Neural cell (in vitro differentiated cells): Measurements from ENCODE around the gene TTC8. TPM values are rescaled to one million over a fixed set of nuclear protein-coding genes. Genes with fewer than 3 reads are reported as not detected.
"Not testable (repeated sequence)": the region's sequence is repeated elsewhere in the genome, so short reads cannot be mapped to it uniquely, and the experiment has no call there.

Experiments used
- H2AFZ ChIP-seq: fragments of 200-600, 300-800 bp; sonication (generic), shearing (Covaris generic); 2 replicates; pipeline ENCODE4 v1.6.0; 2014; ENCODE audit warnings: low read depth, mild to moderate bottlenecking, antibody characterized with exemption, low read length, moderate library complexity
- H3F3A ChIP-seq: fragments of 200-600 bp; shearing (Covaris generic); 2 replicates; pipeline ENCODE4 v1.6.1; 2016; ENCODE audit warnings: mild to moderate bottlenecking, moderate library complexity, mixed read lengths, antibody characterized with exemption, low read length; ENCODE audit not compliant: insufficient read depth, poor library complexity, severe bottlenecking
- H3K27ac ChIP-seq: fragments of 200-600, 300-800 bp; sonication (generic), shearing (Covaris generic); 2 replicates; pipeline ENCODE4 v1.5.1; 2014; ENCODE audit warnings: mild to moderate bottlenecking, low read length, moderate library complexity
- H3K27me3 ChIP-seq: fragments of 300-800, 200-600 bp; sonication (generic), shearing (Covaris generic); 2 replicates; pipeline ENCODE4 v1.6.0; 2014; ENCODE audit warnings: mild to moderate bottlenecking, low read depth, low read length, moderate library complexity; ENCODE audit not compliant: insufficient read depth
- H3K36me3 ChIP-seq: fragments of 300-800, 200-600 bp; sonication (generic), shearing (Covaris generic); 2 replicates; pipeline ENCODE4 v1.5.1; 2014; ENCODE audit warnings: mild to moderate bottlenecking, antibody characterized with exemption, low read length, moderate library complexity; ENCODE audit not compliant: insufficient read depth
- H3K4me2 ChIP-seq: fragments of 300-800, 200-600 bp; sonication (generic), shearing (Covaris generic); 2 replicates; pipeline ENCODE4 v1.6.0; 2014; ENCODE audit warnings: mild to moderate bottlenecking, low read length
- H3K4me3 ChIP-seq: fragments of 300-800, 200-600 bp; sonication (generic), shearing (Covaris generic); 2 replicates; pipeline ENCODE4 v1.5.1; 2014; ENCODE audit warnings: mild to moderate bottlenecking, low read length, moderate library complexity
- H3K79me2 ChIP-seq: fragments of 200-600 bp; shearing (Covaris generic); replicated peaks from 2 replicates; pipeline ENCODE4 v1.6.0; 2014; ENCODE audit warnings: mild to moderate bottlenecking, low read length, moderate library complexity; ENCODE audit not compliant: insufficient read depth
- H3K9ac ChIP-seq: fragments of 300-800, 200-600 bp; sonication (generic), shearing (Covaris generic); 2 replicates; pipeline ENCODE4 v1.6.1; 2016; ENCODE audit warnings: mild to moderate bottlenecking, low read length, mixed read lengths
- H3K9me2 ChIP-seq: fragments of 200-600 bp; shearing (Covaris generic); 2 replicates; pipeline ENCODE4 v1.6.1; 2016; ENCODE audit warnings: mild to moderate bottlenecking, low read length, mixed read lengths; ENCODE audit not compliant: insufficient read depth
- H3K9me3 ChIP-seq: fragments of 200-600, 300-800 bp; sonication (generic), shearing (Covaris generic); 2 replicates; pipeline ENCODE4 v1.6.1; 2016; ENCODE audit warnings: mild to moderate bottlenecking, mixed run types, low read length, moderate library complexity, mixed read lengths
- H4K20me1 ChIP-seq: fragments of 200-600 bp; shearing (Covaris generic); 2 replicates; pipeline ENCODE4 v1.6.1; 2016; ENCODE audit warnings: mild to moderate bottlenecking, mixed run types; ENCODE audit not compliant: insufficient read depth
- EP300 ChIP-seq: fragments of 450-650 bp; conservative IDR thresholded peaks from 2 replicates; pipeline ENCODE4 v1.6.1; 2014; ENCODE audit warnings: antibody characterized with exemption, mild to moderate bottlenecking, moderate library complexity; ENCODE audit not compliant: poor library complexity, severe bottlenecking
- EZH2 ChIP-seq: fragments of 200-600, 300-800 bp; shearing (Covaris generic), sonication (generic); IDR thresholded peaks from 2 replicates; pipeline ENCODE4 v1.6.1; 2014; ENCODE audit warnings: antibody characterized with exemption, low read length, borderline replicate concordance, mild to moderate bottlenecking; ENCODE audit not compliant: insufficient read depth, poor library complexity, severe bottlenecking
- MXI1 ChIP-seq: fragments of 450-650 bp; conservative IDR thresholded peaks from 2 replicates; pipeline ENCODE4 v1.6.1; 2014; ENCODE audit warnings: antibody characterized with exemption, mild to moderate bottlenecking; ENCODE audit not compliant: poor library complexity, severe bottlenecking
- POLR2AphosphoS5 ChIP-seq: IDR thresholded peaks from 2 replicates; pipeline ENCODE4 v1.6.1; 2012
- RAD21 ChIP-seq: fragments of 450-650 bp; conservative IDR thresholded peaks from 2 replicates; pipeline ENCODE4 v1.6.1; 2014; ENCODE audit warnings: antibody characterized with exemption, mild to moderate bottlenecking, moderate library complexity
- SMC3 ChIP-seq: fragments of 450-650 bp; conservative IDR thresholded peaks from 2 replicates; pipeline ENCODE4 v1.6.1; 2014; ENCODE audit warnings: antibody characterized with exemption, mild to moderate bottlenecking, moderate library complexity; ENCODE audit not compliant: poor library complexity
- TAF1 ChIP-seq: IDR thresholded peaks from 2 replicates; pipeline ENCODE4 v1.6.1; 2012; ENCODE audit warnings: low read depth
- polyA plus RNA-seq: library from polyadenylated mRNA; depleted of rRNA; stranded (reverse); fragments of >200 nt; gene quantifications from 2 replicates; pipeline ENCODE4 v1.2.3, GENCODE V29; 2014
- TF ChIP-seq, protein P1 (sequence below): fragments of 450-650 bp; IDR thresholded peaks from 2 replicates; pipeline ENCODE4 v1.5.1; 2014; ENCODE audit warnings: antibody characterized with exemption, mild to moderate bottlenecking, moderate library complexity; ENCODE audit not compliant: poor library complexity, severe bottlenecking

Gene TTC8
- polyA plus RNA-seq, 1 donor from 2014 or later, result 28.1 TPM

DNA sequence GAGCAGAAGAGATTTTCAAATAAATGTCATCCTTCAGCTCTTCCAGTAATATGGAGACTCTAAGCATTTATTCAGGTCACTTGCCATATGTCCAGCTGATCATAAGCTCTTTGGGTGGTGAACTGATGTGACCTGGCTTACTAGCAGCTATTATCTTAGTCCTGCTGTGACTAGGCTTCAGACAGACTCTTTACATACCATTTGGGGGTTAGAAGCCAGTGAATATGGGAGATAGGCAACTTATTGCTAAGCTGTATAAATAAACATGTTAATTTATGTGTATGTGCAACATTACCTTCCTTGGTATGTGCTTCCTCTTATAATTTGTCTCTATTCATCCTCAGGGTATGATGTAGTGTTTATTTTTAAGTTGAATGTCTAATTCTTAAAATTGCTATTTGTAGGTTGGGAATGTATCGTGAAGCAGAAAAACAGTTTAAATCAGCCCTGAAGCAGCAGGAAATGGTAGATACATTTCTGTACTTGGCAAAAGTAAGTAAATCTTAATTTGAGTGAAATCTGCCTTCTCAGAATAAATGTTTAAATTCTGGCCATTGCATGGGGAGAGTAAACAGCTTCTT, 32.4 kb downstream of the TTC8 start:
- H3K9me3 ChIP-seq, result no peaks in the 10 kb centered on the region
- H3K4me3 ChIP-seq, result no peak overlapping the region
- peaks cover 6% of the 10 kb centered on the region for H3F3A ChIP-seq
- TF ChIP-seq EP300, result no peak
- TF ChIP-seq POLR2AphosphoS5, result no peak
- no peak for TF ChIP-seq MXI1
- TF ChIP-seq TAF1, result no peak
- TF ChIP-seq RAD21, result no peak
- TF ChIP-seq SMC3, result no peak
- H3K9me2 ChIP-seq, result no peaks in the 10 kb centered on the region
- no peaks in the 10 kb centered on the region for H3K27me3 ChIP-seq
- no peak overlapping the region for H3K9ac ChIP-seq
- no peak overlapping the region for H3K4me2 ChIP-seq
- no peak overlapping the region for H3K27ac ChIP-seq
- H2AFZ ChIP-seq, result no peak overlapping the region
- H4K20me1 ChIP-seq, result no peaks in the 10 kb centered on the region
- no peaks in the 10 kb centered on the region for H3K36me3 ChIP-seq
- H3K79me2 ChIP-seq, result no peaks in the 10 kb centered on the region

DNA sequence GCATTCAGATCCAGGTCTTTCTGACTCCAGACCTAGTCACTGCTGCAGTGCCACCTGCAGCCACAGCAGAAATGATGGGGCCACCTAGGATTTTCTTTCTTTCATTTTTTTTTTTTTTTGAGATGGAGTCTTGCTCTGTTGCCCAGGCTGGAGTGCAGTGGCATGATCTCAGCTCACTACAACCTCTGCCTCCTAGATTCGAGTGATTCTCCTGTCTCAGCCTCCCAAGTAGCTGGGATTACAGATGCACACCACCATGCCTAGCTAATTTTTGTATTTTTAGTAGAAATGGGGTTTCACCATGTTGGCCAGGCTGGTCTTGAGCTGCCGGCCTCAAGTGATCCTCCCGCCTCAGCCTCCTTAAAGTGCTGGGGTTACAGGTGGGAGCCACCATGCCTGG, 33.4 kb downstream of the TTC8 start:
- not testable (repeated sequence) for H2AFZ ChIP-seq, H3K9me3 ChIP-seq, H3K9me2 ChIP-seq, H3K36me3 ChIP-seq, H3K9ac ChIP-seq, H3K27me3 ChIP-seq, H3F3A ChIP-seq, H3K4me3 ChIP-seq, H4K20me1 ChIP-seq, H3K79me2 ChIP-seq, H3K4me2 ChIP-seq, H3K27ac ChIP-seq

- H3K36me3 ChIP-seq, H2AFZ ChIP-seq, H3K27ac ChIP-seq, H4K20me1 ChIP-seq, H3K4me3 ChIP-seq, H3K27me3 ChIP-seq, H3K9me3 ChIP-seq, H3K79me2 ChIP-seq, H3K4me2 ChIP-seq, H3K9me2 ChIP-seq, H3K9ac ChIP-seq, H3F3A ChIP-seq: not testable (repeated sequence)
Measured at GRCh38 chr14:88859118-88859517, 34.7 kb downstream of the TTC8 start.

DNA sequence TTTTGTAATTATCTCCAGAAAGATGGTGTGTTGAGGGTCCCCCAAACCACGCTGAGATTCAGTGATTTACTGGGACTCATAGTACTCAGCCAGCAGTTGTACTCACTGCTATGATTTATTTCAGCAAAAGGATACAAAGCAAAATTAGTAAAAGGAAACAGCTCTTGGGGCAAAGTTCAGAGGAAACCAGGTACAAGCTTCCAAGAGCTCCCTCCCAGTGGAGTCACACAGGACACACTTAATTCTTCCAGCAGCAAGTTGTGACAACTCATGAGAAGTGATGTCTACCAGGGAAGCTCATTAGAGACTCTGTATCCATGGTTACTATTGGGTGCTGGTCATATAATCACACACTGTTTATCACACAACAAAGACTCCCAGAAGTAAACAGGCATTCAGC, 38.7 kb downstream of the TTC8 start:
- H3K79me2 ChIP-seq, result no peaks in the 10 kb centered on the region
- H3K27ac ChIP-seq, result no peak overlapping the region
- H2AFZ ChIP-seq, result no peak overlapping the region
- H4K20me1 ChIP-seq, result no peaks in the 10 kb centered on the region
- H3K4me3 ChIP-seq, result no peak overlapping the region
- no peaks in the 10 kb centered on the region for H3F3A ChIP-seq
- TF ChIP-seq SMC3 (no peak), MXI1 (no peak), POLR2AphosphoS5 (no peak), EP300 (no peak), TAF1 (no peak), RAD21 (no peak), EZH2 (no peak)
- TF ChIP-seq, protein P1, sequence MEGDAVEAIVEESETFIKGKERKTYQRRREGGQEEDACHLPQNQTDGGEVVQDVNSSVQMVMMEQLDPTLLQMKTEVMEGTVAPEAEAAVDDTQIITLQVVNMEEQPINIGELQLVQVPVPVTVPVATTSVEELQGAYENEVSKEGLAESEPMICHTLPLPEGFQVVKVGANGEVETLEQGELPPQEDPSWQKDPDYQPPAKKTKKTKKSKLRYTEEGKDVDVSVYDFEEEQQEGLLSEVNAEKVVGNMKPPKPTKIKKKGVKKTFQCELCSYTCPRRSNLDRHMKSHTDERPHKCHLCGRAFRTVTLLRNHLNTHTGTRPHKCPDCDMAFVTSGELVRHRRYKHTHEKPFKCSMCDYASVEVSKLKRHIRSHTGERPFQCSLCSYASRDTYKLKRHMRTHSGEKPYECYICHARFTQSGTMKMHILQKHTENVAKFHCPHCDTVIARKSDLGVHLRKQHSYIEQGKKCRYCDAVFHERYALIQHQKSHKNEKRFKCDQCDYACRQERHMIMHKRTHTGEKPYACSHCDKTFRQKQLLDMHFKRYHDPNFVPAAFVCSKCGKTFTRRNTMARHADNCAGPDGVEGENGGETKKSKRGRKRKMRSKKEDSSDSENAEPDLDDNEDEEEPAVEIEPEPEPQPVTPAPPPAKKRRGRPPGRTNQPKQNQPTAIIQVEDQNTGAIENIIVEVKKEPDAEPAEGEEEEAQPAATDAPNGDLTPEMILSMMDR, result no peak
- no peaks in the 10 kb centered on the region for H3K9me3 ChIP-seq
- H3K27me3 ChIP-seq, result no peaks in the 10 kb centered on the region
- no peaks in the 10 kb centered on the region for H3K9me2 ChIP-seq
- H3K4me2 ChIP-seq, result no peak overlapping the region
- no peaks in the 10 kb centered on the region for H3K36me3 ChIP-seq
- H3K9ac ChIP-seq, result no peak overlapping the region
